HG03432 (cell line): ENCODE data around the gene ADARB2.

Source experiments
- ATAC-seq: cut with Tn5 transposase; IDR thresholded peaks from one replicate; pipeline ENCODE4 v1.9.1; 2021; ENCODE audit warnings: mild to moderate bottlenecking, moderate library complexity; ENCODE audit not compliant: unreplicated experiment

The ADARB2 gene

DNA sequence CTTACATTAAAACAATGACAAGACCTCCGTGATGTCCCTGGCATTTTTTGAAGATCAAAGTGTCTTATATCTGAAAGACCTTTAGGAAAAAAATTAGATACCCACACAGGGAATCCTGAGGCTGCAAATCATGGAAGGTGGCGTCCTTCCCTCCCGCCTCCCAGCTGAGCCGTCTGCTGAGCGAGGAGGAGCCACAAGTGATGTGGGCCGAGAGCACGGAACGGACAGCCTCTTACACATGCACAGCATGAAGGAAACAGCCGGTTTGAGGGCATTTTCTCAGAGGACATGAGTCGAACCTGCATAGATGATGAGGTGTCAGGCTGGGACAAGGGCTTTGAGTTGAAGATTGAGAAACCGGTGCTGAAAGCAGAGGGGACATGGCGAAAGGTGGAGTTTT is 163.3 kb downstream of the ADARB2 start:
- ATAC-seq: no peak

- ATAC-seq: no peak
Observed at GRCh38 chr10:1573334-1573969, 163.9 kb downstream of the ADARB2 start.

DNA sequence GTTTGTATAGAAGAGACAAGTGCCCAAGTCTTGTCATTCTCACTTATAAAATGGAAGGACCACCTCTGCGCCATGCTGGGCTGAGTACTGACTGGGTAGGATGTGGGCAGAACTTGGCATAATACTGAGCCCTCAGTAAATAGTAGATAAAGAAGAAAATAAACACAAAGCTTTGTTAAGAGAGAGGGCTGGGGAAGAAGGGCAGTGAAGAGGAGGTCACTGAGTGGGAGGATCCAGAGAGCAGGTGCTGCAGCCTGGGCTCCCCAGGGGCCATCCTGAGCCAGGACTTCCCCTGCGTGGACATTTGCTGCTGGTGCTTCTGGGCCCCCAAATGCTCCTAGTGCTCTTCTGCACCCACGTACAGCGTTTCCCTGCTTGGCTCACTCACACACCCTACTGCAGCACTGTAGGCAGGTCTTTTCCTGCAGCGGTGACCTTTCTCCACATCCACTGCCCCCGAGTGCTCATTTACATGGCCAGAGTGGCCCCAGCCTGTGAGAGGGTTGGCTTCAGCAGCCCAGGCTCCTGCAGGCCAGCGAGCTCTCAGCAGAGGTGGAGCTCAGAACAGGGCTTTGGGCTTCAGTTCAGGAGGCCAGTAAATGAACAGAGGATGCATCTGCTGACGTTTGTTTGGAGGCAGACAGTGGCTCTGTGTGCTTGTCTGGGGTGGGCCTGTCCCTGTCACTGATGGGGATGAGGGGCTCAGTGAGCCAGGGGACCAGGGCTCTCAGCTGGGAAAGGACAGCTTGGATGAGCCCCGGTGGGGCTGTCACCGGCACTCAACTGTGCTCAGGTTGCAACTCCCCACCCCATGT is 164.6 kb downstream of the ADARB2 start:
- ATAC-seq: no peak

- ATAC-seq: no peak
Observed at GRCh38 chr10:1571587-1572237, 165.6 kb downstream of the ADARB2 start.

DNA sequence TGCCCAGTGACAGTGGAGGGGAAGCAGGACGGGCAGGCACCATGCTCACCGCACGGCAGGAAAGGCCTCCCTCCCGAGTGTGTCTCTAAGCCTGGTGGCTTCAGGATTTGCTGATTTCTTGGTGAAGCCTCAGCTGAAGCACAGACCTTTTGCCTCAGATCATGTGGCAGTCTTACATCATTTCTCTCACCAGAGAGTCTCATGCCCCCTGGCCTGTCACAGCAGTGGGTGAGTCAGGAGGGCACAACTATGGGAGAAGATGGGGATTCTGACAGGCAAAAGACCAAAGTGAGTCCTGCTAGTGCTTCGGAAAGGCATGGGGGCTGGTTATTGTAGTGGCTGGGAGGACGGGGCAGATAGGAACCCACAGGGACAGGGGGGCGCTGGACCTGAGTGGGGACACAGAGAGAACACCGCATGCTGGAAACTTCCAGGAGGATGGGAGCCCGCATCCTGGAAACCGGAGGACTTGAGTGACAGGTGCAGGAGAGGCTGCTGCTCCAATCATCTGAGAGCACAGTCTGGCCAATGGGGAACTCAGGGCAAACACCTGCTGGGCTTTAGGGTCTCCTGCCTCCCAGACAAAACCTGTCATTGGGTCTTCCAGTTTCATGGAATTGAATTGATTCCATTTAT is 166.8 kb downstream of the ADARB2 start:
- no peak for ATAC-seq

- no peak for ATAC-seq
Observed at GRCh38 chr10:1569208-1569607, 168.1 kb downstream of the ADARB2 start.

DNA sequence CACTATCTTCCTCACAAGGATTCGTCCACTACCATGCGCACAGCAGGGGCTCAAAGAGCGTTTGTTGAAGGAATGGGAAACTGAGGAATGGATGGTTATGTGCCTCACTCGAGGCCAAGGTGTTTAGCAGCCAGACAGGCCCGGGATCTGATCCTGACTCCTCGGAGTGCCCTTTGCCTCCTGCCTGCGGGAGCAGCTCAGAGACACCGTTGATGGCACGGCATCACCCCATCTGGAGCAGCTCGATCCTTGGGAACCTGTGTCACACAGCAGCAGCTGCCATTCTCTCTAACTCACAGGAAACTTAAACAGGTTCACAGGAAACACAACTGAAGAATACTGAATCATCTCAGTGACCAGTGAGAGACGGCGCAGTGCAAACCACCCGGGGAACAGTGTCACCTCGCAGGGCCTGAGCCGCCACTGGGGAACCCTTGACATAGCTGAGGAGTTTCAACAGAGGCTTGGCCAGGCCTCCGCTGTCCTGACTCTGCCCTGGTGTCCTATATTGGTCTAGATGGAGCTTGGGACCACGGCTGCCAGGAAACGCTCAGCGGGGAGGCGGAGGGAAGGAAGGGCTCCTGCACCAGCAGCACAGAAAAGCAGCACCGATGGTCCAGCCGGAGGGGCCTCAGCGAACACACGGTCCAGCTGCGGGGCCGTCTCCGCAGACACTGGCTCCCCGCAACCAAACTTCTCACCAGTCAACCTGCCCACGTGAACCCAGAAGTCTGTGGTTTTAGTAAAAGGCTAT is 169.4 kb downstream of the ADARB2 start:
- no peak for ATAC-seq

GRCh38 chr10:1567152-1567551 is 170.2 kb downstream of the ADARB2 start:
- no peak for ATAC-seq

DNA sequence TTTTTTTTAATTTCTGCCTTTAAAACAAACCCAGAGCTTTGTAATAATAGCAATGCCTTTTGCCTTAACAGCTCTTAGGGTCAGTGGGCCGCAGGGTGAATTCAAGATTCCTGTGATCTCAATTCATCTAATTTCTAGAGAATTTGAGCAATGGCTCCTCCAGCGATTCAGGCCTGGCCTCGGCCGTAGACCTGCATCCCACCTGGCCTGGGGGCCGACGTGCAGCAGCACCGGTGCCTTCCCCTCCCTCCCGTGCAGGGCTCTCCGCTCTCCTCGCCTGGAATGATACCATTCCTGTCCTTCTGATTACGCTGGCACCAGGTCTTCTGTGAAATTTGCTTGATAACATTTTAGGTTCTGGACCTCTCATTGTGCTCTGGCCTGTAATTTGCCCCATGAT is 172.5 kb downstream of the ADARB2 start:
- no peak for ATAC-seq

DNA sequence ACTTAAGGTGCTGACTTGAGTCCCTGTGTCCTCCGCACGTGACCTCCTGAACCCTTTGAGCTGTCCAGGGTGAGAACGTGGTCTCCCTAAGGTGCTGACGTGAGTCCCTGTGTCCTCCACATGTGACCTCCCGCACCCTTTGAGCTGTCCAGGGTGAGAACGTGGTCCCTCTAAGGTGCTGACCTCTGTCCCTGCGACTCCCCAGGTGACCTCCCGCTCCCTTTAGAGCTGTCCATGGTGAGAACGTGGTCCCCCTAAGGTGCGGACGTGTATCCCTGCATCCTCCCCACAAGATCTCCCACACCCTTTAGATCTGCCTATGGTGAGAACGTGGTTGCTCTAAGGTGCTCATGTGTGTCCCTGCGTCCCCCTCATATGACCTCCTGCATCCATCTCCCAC is 174.3 kb downstream of the ADARB2 start:
- no peak for ATAC-seq

GRCh38 chr10:1561731-1562337 is 175.5 kb downstream of the ADARB2 start:
- no peak for ATAC-seq

DNA sequence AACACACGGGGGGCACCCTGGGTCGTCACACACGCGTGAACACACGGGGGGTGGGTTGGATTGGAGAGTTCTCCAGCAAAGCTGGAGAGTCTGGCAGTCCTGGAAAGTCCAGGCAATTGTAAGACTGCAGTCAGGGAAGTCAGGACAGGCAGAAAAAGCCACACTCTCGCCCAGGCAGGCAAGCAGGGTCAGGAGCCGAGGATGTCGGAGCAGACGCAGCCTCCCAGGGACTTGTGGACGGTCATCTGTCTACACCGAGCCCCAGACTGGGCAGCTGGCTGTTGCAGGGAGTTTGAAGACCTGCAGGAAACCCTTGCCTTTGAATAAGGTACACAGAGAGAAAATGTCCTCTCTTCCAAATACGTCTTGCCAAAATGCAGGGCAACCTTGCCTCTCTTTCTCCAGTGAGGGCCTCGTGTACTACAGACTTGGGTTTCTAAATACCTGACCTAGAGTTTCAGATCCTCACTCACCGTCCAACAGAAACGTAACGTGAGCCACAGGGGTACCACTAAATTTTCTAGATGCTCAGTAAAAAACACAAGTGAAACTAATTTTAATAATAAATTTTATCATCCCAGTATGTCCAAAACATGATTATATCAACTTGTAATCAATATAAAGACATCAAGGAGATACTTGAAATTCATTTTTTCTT is 176.7 kb downstream of the ADARB2 start:
- ATAC-seq: no peak

DNA sequence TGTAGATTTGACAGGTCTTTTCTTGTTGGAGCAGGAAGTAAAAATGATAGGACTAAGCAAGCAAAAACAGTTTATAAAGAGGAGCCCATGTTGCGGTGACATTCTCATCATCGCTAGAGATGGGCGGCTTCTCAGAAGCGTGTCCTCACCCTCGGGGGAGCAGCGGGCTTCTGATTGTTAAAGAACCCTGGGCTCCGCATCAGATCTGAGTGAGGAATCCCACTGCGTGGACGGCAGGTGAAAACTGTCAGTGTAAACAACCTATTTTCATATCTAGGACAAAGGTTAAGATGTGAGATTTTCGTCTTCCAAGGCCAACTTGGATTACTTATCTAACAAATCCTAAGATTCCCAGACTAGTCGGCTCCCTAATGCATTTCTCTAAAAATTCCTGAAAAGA is 177.6 kb downstream of the ADARB2 start:
- no peak for ATAC-seq

GRCh38 chr10:1559311-1559710 is 178.0 kb downstream of the ADARB2 start:
- no peak for ATAC-seq

GRCh38 chr10:1558906-1559305 is 178.4 kb downstream of the ADARB2 start:
- ATAC-seq: no peak

- no peak for ATAC-seq
Observed at GRCh38 chr10:1557081-1557480, 180.2 kb downstream of the ADARB2 start.

DNA sequence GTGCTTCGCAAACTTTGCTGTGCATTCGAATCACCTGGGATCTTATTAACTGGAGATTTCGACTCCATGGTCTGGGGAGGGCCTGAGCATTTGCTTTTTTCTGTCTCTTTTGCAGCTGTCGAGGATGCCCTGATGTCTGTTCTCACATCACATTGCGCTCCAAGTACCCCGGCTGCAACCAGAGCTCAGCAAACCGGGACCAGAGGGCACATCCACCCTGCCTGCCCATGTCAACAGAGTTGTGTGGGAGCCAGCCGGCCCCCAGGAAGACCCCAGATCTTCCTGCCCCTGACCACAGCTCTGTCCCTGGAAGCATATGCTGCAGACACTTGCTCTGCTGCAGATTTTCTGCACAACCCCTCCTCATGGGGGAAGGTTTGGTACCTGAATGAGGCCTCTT is 180.8 kb downstream of the ADARB2 start:
- no peak for ATAC-seq

DNA sequence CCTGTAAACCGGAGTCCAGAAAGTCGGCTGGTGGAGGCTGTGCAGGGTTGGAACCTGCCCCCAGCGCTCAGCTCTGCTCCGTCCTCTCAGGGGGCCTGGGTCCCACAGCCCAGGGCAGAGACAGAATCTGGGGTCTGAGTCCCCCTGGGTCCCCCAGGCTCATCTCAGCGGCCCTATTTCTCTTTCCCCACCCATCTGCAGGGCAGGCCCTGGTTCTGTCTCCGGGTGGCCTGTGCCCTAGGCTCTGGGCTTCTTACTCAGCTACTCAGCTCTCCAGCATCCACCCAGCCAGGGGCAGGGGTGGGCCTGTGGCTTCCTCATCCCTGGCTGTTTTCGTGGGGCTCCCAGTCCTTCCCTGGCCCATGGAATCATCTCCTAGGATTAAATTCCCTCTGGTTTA is 183.4 kb downstream of the ADARB2 start:
- no peak for ATAC-seq

- no peak for ATAC-seq
Observed at GRCh38 chr10:1552881-1553670, 184.2 kb downstream of the ADARB2 start.
